ENCODE results near the gene ERCC6L2. TPM values are rescaled to one million over a fixed set of nuclear protein-coding genes. Genes with fewer than 3 reads are reported as not detected.

The ERCC6L2 gene
- total RNA-seq, 1 donor from 2014 or later: 77.6 TPM

- peaks cover 6% of the 10 kb centered on the region for H3K36me3 ChIP-seq
- Mint-ChIP-seq H3K36me3 (peaks cover 23% of the 10 kb centered on the region), H3K27me3 (ENCODE audit: insufficient read depth, low read depth) (peaks cover 3% of the 10 kb centered on the region), H3K9me3 (peaks cover 26% of the 10 kb centered on the region), H3K27ac (no peak overlapping the region), H3K4me1 (no peaks in the 10 kb centered on the region), H3K4me3 (no peak overlapping the region)
- H4K20me1 ChIP-seq (ENCODE audit: low read depth): no peaks in the 10 kb centered on the region
- no peaks in the 10 kb centered on the region for H3K9me3 ChIP-seq (ENCODE audit: low read depth)
- H3F3A ChIP-seq (ENCODE audit: low read depth): no peaks in the 10 kb centered on the region
- H3K4me3 ChIP-seq: no peak overlapping the region
- TF ChIP-seq CTCF (IDR thresholded peaks at IDR 0.05): no peak
- TF ChIP-seq EZH2phosphoT487 (IDR thresholded peaks at IDR 0.05): no peak
- no peak for TF ChIP-seq EZH2 (IDR thresholded peaks at IDR 0.05)
- H3K4me2 ChIP-seq: no peak overlapping the region
- H3K9ac ChIP-seq: no peak overlapping the region
- no peaks in the 10 kb centered on the region for H3K27me3 ChIP-seq
- H2AFZ ChIP-seq (replicated peaks): no peak overlapping the region
- no peak overlapping the region for H3K27ac ChIP-seq
- DNase-seq (ENCODE audit: low spot score): no peak
- no peaks in the 10 kb centered on the region for H3K4me1 ChIP-seq
- H3K79me2 ChIP-seq (ENCODE audit: low read depth): no peaks in the 10 kb centered on the region
Measured at GRCh38 chr9:95864852-95865580, 10.5 kb upstream of the ERCC6L2 start.

- H3K9me3 ChIP-seq (ENCODE audit: low read depth): no peaks in the 10 kb centered on the region
- peaks cover 27% of the 10 kb centered on the region for H3K79me2 ChIP-seq (ENCODE audit: low read depth)
- Mint-ChIP-seq H3K27me3 (ENCODE audit: insufficient read depth, low read depth) (peaks cover under 1% of the 10 kb centered on the region), H3K4me1 (peaks cover 10% of the 10 kb centered on the region), H3K9me3 (peaks cover 12% of the 10 kb centered on the region), H3K4me3 (no peak overlapping the region), H3K27ac (no peak overlapping the region), H3K36me3 (peaks cover 41% of the 10 kb centered on the region)
- no peak overlapping the region for H3K4me3 ChIP-seq
- no peak for TF ChIP-seq EZH2 (IDR thresholded peaks at IDR 0.05)
- TF ChIP-seq EZH2phosphoT487 (IDR thresholded peaks at IDR 0.05): no peak
- no peak for TF ChIP-seq CTCF (IDR thresholded peaks at IDR 0.05)
- no peaks in the 10 kb centered on the region for H3K36me3 ChIP-seq
- peaks cover 10% of the 10 kb centered on the region for H3K4me1 ChIP-seq
- no peak overlapping the region for H2AFZ ChIP-seq (replicated peaks)
- H3K27ac ChIP-seq: peak overlapping the region; percentile 53
- H3K9ac ChIP-seq: peak overlapping the region; percentile 28
- no peaks in the 10 kb centered on the region for H4K20me1 ChIP-seq (ENCODE audit: low read depth)
- H3K4me2 ChIP-seq: no peak overlapping the region
- DNase-seq (ENCODE audit: low spot score): no peak
- peaks cover 14% of the 10 kb centered on the region for H3F3A ChIP-seq (ENCODE audit: low read depth)
- H3K27me3 ChIP-seq: no peaks in the 10 kb centered on the region
Measured at GRCh38 chr9:95870352-95870751, 5.1 kb upstream of the ERCC6L2 start.

GRCh38 chr9:95870906-95871305, 4.6 kb upstream of the ERCC6L2 start:
- H3K9ac ChIP-seq: no peak overlapping the region
- H3K27me3 Mint-ChIP-seq (ENCODE audit: insufficient read depth, low read depth): peaks cover 2% of the 10 kb centered on the region
- H3K4me3 ChIP-seq: no peak overlapping the region
- H3K27me3 ChIP-seq: no peaks in the 10 kb centered on the region
- peaks cover 12% of the 10 kb centered on the region for H3K9me3 Mint-ChIP-seq
- H3K27ac ChIP-seq: peak overlapping the region; percentile 53
- TF ChIP-seq EZH2 (IDR thresholded peaks at IDR 0.05) (no peak), CTCF (IDR thresholded peaks at IDR 0.05) (no peak), EZH2phosphoT487 (IDR thresholded peaks at IDR 0.05) (no peak)
- peaks cover 27% of the 10 kb centered on the region for H3K79me2 ChIP-seq (ENCODE audit: low read depth)
- no peak for DNase-seq (ENCODE audit: low spot score)
- H3F3A ChIP-seq (ENCODE audit: low read depth): peaks cover 17% of the 10 kb centered on the region
- H2AFZ ChIP-seq (replicated peaks): no peak overlapping the region
- peaks cover 10% of the 10 kb centered on the region for H3K4me1 Mint-ChIP-seq
- peaks cover 40% of the 10 kb centered on the region for H3K36me3 Mint-ChIP-seq
- no peak overlapping the region for H3K4me2 ChIP-seq
- no peaks in the 10 kb centered on the region for H3K9me3 ChIP-seq (ENCODE audit: low read depth)
- H3K4me3 Mint-ChIP-seq: no peak overlapping the region
- H4K20me1 ChIP-seq (ENCODE audit: low read depth): no peaks in the 10 kb centered on the region
- H3K27ac Mint-ChIP-seq: no peak overlapping the region
- H3K36me3 ChIP-seq: no peaks in the 10 kb centered on the region
- H3K4me1 ChIP-seq: peaks cover 10% of the 10 kb centered on the region

Measured in neural progenitor cell (in vitro differentiated cells).